GM13976 (cell line): Measurements from ENCODE around the gene RAB11FIP5.

ENCODE experiments used
- DNase-seq: peaks from one replicate; pipeline ENCODE4 v3.0.0; 2012; ENCODE audit warnings: low spot score
- CTCF ChIP-seq: IDR thresholded peaks from 2 replicates; pipeline ENCODE4 v1.5.1; 2012; ENCODE audit warnings: borderline replicate concordance, mild to moderate bottlenecking; ENCODE audit not compliant: insufficient read depth; ENCODE audit errors: extremely low read depth, missing control alignments, control extremely low read depth
- in situ Hi-C: fragments of 300-500 bp; cut with MboI; formaldehyde crosslinking; loops from one replicate; pipeline ENCODE4 v1.12.0; 2022; ENCODE audit warnings: low sequenced_read_pairs, mixed read lengths, inconsistent platforms; ENCODE audit not compliant: unreplicated experiment

Gene RAB11FIP5

GRCh38 chr2:73112913-73113854 lies at the start of gene RAB11FIP5:
TSS of gene RAB11FIP5 (minus strand) at chr2:73112948. CDS start at chr2:73112777, 171 bp downstream.
- peak; percentile 83 for DNase-seq
- in situ Hi-C loops, result no loop called here
- no peak for TF ChIP-seq CTCF

GRCh38 chr2:73156539-73157124 lies 43.9 kb upstream of the RAB11FIP5 start:
- no peak for TF ChIP-seq CTCF
- in situ Hi-C loops, result no loop called here
- DNase-seq, result peak; percentile 62

- TF ChIP-seq CTCF, result no peak
- no peak for DNase-seq
- in situ Hi-C loops, result no loop called here
These were observed 30.2 kb upstream of the RAB11FIP5 start for GRCh38 chr2:73142937-73143336.

- in situ Hi-C loops, result no loop called here
- no peak for DNase-seq
- TF ChIP-seq CTCF, result no peak
These were observed 29.1 kb upstream of the RAB11FIP5 start for GRCh38 chr2:73141896-73142295.

GRCh38 chr2:73135236-73135635 lies 22.5 kb upstream of the RAB11FIP5 start:
- no peak for DNase-seq
- in situ Hi-C loops, result no loop called here

GRCh38 chr2:73134471-73134870 lies 21.7 kb upstream of the RAB11FIP5 start:
- in situ Hi-C loops, result no loop called here
- TF ChIP-seq CTCF, result no peak
- DNase-seq, result no peak

More at GRCh38 chr2:73135236-73135635, 22.5 kb upstream of the RAB11FIP5 start:
- no peak for TF ChIP-seq CTCF
